Colonic mucosa (tissue), 4 donors: Measurements from ENCODE around the gene KCNG4. TPM values are rescaled to one million over a fixed set of nuclear protein-coding genes. Genes with fewer than 3 reads are reported as not detected.

Experiments used
- DNase-seq: peaks from one replicate; pipeline ENCODE4 v3.0.0-alpha.2; 2020
- H3K27ac ChIP-seq: fragments of 200-600 bp; one replicate; pipeline ENCODE4 v1.8.0; 2021
- H3K27me3 ChIP-seq: fragments of 200-600 bp; one replicate; pipeline ENCODE4 v1.8.0; 2021
- H3K36me3 ChIP-seq: fragments of 200-600 bp; one replicate; pipeline ENCODE4 v1.8.0; 2021
- H3K4me1 ChIP-seq: fragments of 200-600 bp; one replicate; pipeline ENCODE4 v1.8.0; 2021; ENCODE audit warnings: mild to moderate bottlenecking
- H3K4me3 ChIP-seq: fragments of 200-600 bp; one replicate; pipeline ENCODE4 v1.8.0; 2021
- H3K9ac ChIP-seq, 2 donors: one replicate each; pipeline ENCODE4 v1.7.0; 2013; ENCODE audit warnings: control low read depth in 2 of 2, low read depth in 2 of 2, low read length in 2 of 2
- H3K9me3 ChIP-seq: fragments of 200-600 bp; one replicate; pipeline ENCODE4 v1.8.0; 2021
- CTCF ChIP-seq: fragments of 200-600 bp; IDR thresholded peaks from one replicate; pipeline ENCODE4 v1.8.0; 2022; ENCODE audit warnings: antibody characterized with exemption, mild to moderate bottlenecking
- intact Hi-C: fragments of 100-400 bp; cut with DNase I; formaldehyde crosslinking; loops from one replicate; pipeline ENCODE4 v1.14.1; 2022
- total RNA-seq, 2 donors: library from RNA; stranded (reverse); fragmentation: NEBNext Ultra II Directional in 1 of 2; extraction: Animal tissue kit (Norgen Biotek cat#: 25700) in 1 of 2; gene quantifications; one replicate each; pipeline ENCODE4 v1.2.1, GENCODE V29; 2021
- donor health status: healthy.
- donor health status: DM: no; HTN: no; CAD: no.
- donor health status: DM: no; HTN: no; CAD: no.

The KCNG4 gene
- total RNA-seq, 2 donors from 2014 or later: not detected

DNA sequence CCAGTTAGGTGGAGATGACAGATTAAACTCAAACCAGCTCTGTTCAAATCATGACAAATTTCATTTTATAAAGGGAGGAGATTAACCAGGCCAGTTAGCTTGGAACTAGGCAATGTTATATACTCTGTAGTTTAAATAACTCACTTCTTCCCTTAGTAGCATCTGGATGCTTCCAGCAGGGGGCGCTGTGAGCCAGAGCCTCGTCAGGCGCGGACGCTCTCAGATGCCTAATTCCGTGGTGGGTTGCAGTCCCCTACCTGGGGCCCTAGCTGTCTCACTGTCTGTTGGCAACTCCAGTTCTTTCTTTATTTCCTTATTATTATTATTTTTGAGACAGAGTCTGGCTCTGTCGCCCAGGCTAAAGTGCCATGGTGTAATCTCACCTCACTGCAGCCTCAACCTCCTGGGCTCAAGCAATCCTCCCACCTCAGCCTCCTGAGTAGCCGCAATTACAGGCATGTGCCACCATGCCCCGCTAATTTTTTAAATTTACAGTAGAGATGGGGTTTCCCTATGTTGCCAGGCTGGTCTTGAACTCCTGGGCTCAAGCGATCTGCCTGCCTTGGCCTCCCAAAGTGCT lies 37.5 kb upstream of the KCNG4 start:
- TF ChIP-seq CTCF: peak; percentile 89
- DNase-seq: peak; percentile 80
- H3K27ac ChIP-seq: no peak overlapping the region
- H3K27me3 ChIP-seq: no peaks in the 10 kb centered on the region
- H3K36me3 ChIP-seq: no peaks in the 10 kb centered on the region
- no peak overlapping the region for H3K9ac ChIP-seq
- H3K4me1 ChIP-seq: no peaks in the 10 kb centered on the region
- H3K9me3 ChIP-seq: no peaks in the 10 kb centered on the region
- no peak overlapping the region for H3K4me3 ChIP-seq
- intact Hi-C loops: loop anchor here (5.0 kb wide), 1 partner anchor 205 kb away; no protein-coding TSS in a partner anchor

DNA sequence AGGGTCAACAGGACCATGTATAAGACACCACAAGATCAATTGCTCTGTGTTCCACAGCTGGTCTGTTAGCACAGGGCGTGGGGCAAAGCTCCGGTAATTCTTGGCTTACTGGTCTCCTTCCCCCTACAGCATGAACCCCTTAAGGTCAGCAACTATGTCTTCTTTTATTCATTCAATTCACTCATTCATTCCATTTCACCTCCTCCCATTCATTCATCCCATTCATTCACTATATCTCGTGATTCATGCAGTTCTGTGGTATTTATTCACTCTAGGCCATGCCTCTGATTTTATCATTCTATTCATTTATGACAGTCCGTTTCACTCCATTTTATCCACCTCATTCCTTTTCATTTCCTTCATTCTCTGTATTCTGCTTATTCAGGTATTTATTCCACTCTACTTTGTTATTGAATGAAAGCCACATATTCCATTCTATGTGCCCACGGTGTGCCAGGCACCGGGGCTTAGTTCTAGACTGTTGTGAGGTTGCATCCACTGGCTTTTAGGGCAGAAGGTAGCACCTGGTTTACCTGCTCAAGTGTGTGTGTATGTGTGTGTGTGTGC lies 35.9 kb upstream of the KCNG4 start:
- Histone ChIP-seq H3K27ac (no peak overlapping the region), H3K36me3 (no peaks in the 10 kb centered on the region), H3K27me3 (no peaks in the 10 kb centered on the region), H3K9ac (no peak overlapping the region), H3K9me3 (no peaks in the 10 kb centered on the region), H3K4me3 (no peak overlapping the region), H3K4me1 (no peaks in the 10 kb centered on the region)
- TF ChIP-seq CTCF: no peak
- intact Hi-C loops: loop anchor here (5.0 kb wide), 1 partner anchor 207 kb away; no protein-coding TSS in a partner anchor
- no peak for DNase-seq

- no peak overlapping the region for H3K27ac ChIP-seq
- no peak for TF ChIP-seq CTCF
- intact Hi-C loops: no loop called here
Observed at GRCh38 chr16:84274515-84274914, 34.7 kb upstream of the KCNG4 start.

DNA sequence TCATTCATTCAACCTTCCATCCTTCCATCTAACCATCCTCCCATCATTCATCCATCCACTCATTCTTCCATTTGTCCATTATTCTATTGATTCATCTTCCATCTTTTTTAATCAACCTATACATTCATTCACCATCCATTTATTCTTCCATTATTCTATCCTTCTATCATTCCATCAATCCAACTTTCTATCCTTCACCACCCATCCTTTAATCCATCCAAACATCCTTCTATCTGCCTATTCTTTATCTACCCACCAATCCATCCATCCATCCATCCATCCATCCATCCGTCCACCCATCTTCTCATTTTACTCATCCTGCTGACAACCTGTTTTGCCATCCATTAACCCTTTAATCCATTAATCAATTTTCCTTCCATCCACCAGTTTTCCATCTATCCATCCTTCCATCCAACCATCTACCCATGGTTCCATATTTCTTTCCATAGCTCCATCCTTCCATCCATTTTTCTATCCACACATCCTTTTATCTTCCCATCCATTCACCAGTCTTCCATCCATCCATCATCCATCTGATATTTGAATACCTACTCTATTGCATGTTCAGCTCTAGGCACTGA lies 33.0 kb upstream of the KCNG4 start:
- intact Hi-C loops: no loop called here
- H3K9ac ChIP-seq: no peak overlapping the region
- TF ChIP-seq CTCF: no peak
- H3K27me3 ChIP-seq: no peaks in the 10 kb centered on the region
- no peaks in the 10 kb centered on the region for H3K9me3 ChIP-seq
- no peaks in the 10 kb centered on the region for H3K36me3 ChIP-seq
- no peak overlapping the region for H3K27ac ChIP-seq
- no peak overlapping the region for H3K4me3 ChIP-seq
- no peak for DNase-seq
- H3K4me1 ChIP-seq: no peaks in the 10 kb centered on the region

More at GRCh38 chr16:84274515-84274914, 34.7 kb upstream of the KCNG4 start:
- Histone ChIP-seq H3K9ac (no peak overlapping the region), H3K36me3 (no peaks in the 10 kb centered on the region), H3K4me3 (no peak overlapping the region), H3K9me3 (no peaks in the 10 kb centered on the region), H3K27me3 (no peaks in the 10 kb centered on the region), H3K4me1 (no peaks in the 10 kb centered on the region)
- DNase-seq: no peak

DNA sequence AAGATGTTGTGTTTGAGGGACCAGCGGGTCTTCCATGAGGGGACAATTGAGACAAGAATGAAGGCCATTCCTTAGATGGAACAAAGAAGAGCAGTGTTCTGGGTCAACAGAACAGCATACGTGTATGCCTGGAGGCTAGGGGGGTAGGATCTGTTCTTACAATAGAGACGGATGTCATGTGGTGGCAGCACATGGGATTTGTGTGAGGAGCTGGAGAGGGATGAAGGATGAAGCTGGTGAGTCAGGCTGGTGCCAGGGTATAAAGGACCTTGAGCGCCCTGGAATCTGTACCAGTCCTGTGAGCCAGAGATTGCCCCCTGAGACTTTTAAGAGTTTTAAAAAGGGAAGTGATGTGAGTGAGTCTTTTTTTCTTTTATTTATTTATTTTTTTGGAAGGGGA lies 32.1 kb upstream of the KCNG4 start:
- no peak for DNase-seq
- no peaks in the 10 kb centered on the region for H3K9me3 ChIP-seq
- H3K27ac ChIP-seq: no peak overlapping the region
- intact Hi-C loops: no loop called here
- H3K36me3 ChIP-seq: no peaks in the 10 kb centered on the region
- H3K27me3 ChIP-seq: no peaks in the 10 kb centered on the region
- TF ChIP-seq CTCF: no peak
- no peak overlapping the region for H3K4me3 ChIP-seq
- H3K4me1 ChIP-seq: no peaks in the 10 kb centered on the region
- no peak overlapping the region for H3K9ac ChIP-seq
